ENCODE measurements around the gene LPP.

GRCh38 chr3:188264226-188265207 lies 110.6 kb downstream of the LPP start:
- TF ChIP-seq CTCF (IDR thresholded peaks at IDR 0.05 in 2 of 3, conservative IDR thresholded peaks at IDR 0.05 in 1 of 3; ENCODE audit: insufficient read depth in 2 of 3, low read depth in 1 of 3, low read length in 3 of 3), result no peak
- no peak for TF ChIP-seq NCOA2 (IDR thresholded peaks at IDR 0.05; ENCODE audit: partially characterized antibody in 2 of 2)
- no peak for TF ChIP-seq SOX6 (IDR thresholded peaks at IDR 0.05)
- TF ChIP-seq ZKSCAN8 (CRISPR knock-in tag; IDR thresholded peaks at IDR 0.05), result no peak
- TF ChIP-seq USF1 (CRISPR knock-in tag; IDR thresholded peaks at IDR 0.05), result no peak
- TF ChIP-seq RBM34 (IDR thresholded peaks at IDR 0.05; ENCODE audit: borderline replicate concordance, insufficient read depth, low read length), result no peak

All from K562 (cell line).